ENCODE data around the gene AK9.

The AK9 gene

GRCh38 chr6:109482905-109483734 lies 207.9 kb downstream of the AK9 start, which contains the start of gene ZBTB24:
Gene ZBTB24 (minus strand): TSS chr6:109483219. CDS start chr6:109482026, 1,193 bp downstream.
- no peak for TF ChIP-seq CTCF (IDR thresholded peaks at IDR 0.05)

- no peak for TF ChIP-seq CTCF (IDR thresholded peaks at IDR 0.05)
These were observed 210.0 kb downstream of the AK9 start for GRCh38 chr6:109480993-109481480.

- no peak for TF ChIP-seq CTCF (IDR thresholded peaks at IDR 0.05)
These were observed 212.0 kb downstream of the AK9 start for GRCh38 chr6:109478841-109479624.

GRCh38 chr6:109478222-109478805 lies 212.7 kb downstream of the AK9 start:
- no peak for TF ChIP-seq CTCF (IDR thresholded peaks at IDR 0.05)

- no peak for TF ChIP-seq CTCF (IDR thresholded peaks at IDR 0.05)
These were observed 213.3 kb downstream of the AK9 start for GRCh38 chr6:109477725-109478124.

- no peak for TF ChIP-seq CTCF (IDR thresholded peaks at IDR 0.05)
These were observed 213.8 kb downstream of the AK9 start for GRCh38 chr6:109477184-109477583.

GRCh38 chr6:109475625-109476024 lies 215.4 kb downstream of the AK9 start:
- no peak for TF ChIP-seq CTCF (IDR thresholded peaks at IDR 0.05)
